CD8-positive, alpha-beta memory T cell (primary cell): Measurements from ENCODE around the gene FAM199X. TPM values are rescaled to one million over a fixed set of nuclear protein-coding genes. Genes with fewer than 3 reads are reported as not detected.

Experiments
- CTCF ChIA-PET: fragments of 350-600 bp; sonication (Branson Sonifier 250); formaldehyde crosslinking; loops from one replicate; lab custom pipeline; 2021; ENCODE audit warnings: antibody characterized with exemption; lab: Charles Lee
- POLR2A ChIA-PET: fragments of 350-600 bp; sonication (Branson Sonifier 250); formaldehyde crosslinking; loops from one replicate; lab custom pipeline; 2021; ENCODE audit warnings: antibody characterized with exemption; lab: Charles Lee
- DNase-seq, 5 donors: peaks; one replicate each; pipeline versions ENCODE4 v3.0.0 to v3.0.0-alpha.2; 2020 to 2022; ENCODE audit warnings: mixed read lengths in 1 of 5
- H3K27ac ChIP-seq: one replicate; pipeline ENCODE4 v1.7.0; 2013; ENCODE audit warnings: low read depth, mild to moderate bottlenecking, low read length, moderate library complexity
- H3K27me3 ChIP-seq: 2 replicates; pipeline ENCODE4 v1.7.0; 2013; ENCODE audit warnings: low read length, mild to moderate bottlenecking; ENCODE audit not compliant: insufficient read depth, poor library complexity, severe bottlenecking
- H3K36me3 ChIP-seq: 2 replicates; pipeline ENCODE4 v1.7.0; 2013; ENCODE audit warnings: mild to moderate bottlenecking, low read length, moderate library complexity; ENCODE audit not compliant: insufficient read depth
- H3K4me1 ChIP-seq: 2 replicates; pipeline ENCODE4 v1.7.0; 2013; ENCODE audit warnings: mild to moderate bottlenecking, low read length, moderate library complexity; ENCODE audit not compliant: insufficient read depth
- H3K4me3 ChIP-seq: 2 replicates; pipeline ENCODE4 v1.7.0; 2013; ENCODE audit warnings: mild to moderate bottlenecking, low read length
- H3K9me3 ChIP-seq: 2 replicates; pipeline ENCODE4 v1.7.0; 2013; ENCODE audit warnings: mild to moderate bottlenecking, low read length
- H3K27ac Mint-ChIP-seq, 8 donors: one replicate each; pipeline ENCODE4 v1.8.0; 2020 to 2021; ENCODE audit warnings: mixed read lengths in 8 of 8, mild to moderate bottlenecking in 6 of 8, inconsistent platforms in 3 of 8, moderate library complexity in 3 of 8
- H3K27me3 Mint-ChIP-seq, 2 donors: one replicate each; pipeline ENCODE4 v1.8.0; 2020 to 2021; ENCODE audit warnings: mixed read lengths in 2 of 2, mild to moderate bottlenecking in 1 of 2, moderate library complexity in 1 of 2
- H3K36me3 Mint-ChIP-seq, 3 donors: one replicate each; pipeline ENCODE4 v1.8.0; 2020 to 2021; ENCODE audit warnings: mixed read lengths in 3 of 3, inconsistent platforms in 1 of 3, mild to moderate bottlenecking in 1 of 3
- H3K4me1 Mint-ChIP-seq, 3 donors: one replicate each; pipeline ENCODE4 v1.8.0; 2020 to 2021; ENCODE audit warnings: mixed read lengths in 3 of 3, inconsistent platforms in 1 of 3, mild to moderate bottlenecking in 1 of 3
- H3K4me3 Mint-ChIP-seq, 7 donors: one replicate each; pipeline ENCODE4 v1.8.0; 2020 to 2021; ENCODE audit warnings: mixed read lengths in 7 of 7, mild to moderate bottlenecking in 6 of 7, moderate library complexity in 4 of 7, inconsistent platforms in 2 of 7
- H3K9me3 Mint-ChIP-seq, 5 donors: one replicate each; pipeline ENCODE4 v1.8.0; 2020 to 2022; ENCODE audit warnings: mixed read lengths in 5 of 5, mild to moderate bottlenecking in 3 of 5, moderate library complexity in 2 of 5, inconsistent platforms in 1 of 5
- polyA plus RNA-seq: library from polyadenylated mRNA; unstranded; fragments of 300-500 nt; fragmentation: Illumina TruSeq; gene quantifications from one replicate; pipeline ENCODE4 v1.2.3, GENCODE V29; 2021
- total RNA-seq, 2 experiments: library from RNA; stranded (reverse); gene quantifications; one replicate each; pipeline ENCODE4 v1.2.3, GENCODE V29; 2021

FAM199X gene
- 10 to 100 TPM; 10.2 to 10.7 TPM for total RNA-seq
- 8.6 TPM for polyA plus RNA-seq

GRCh38 chrX:104165894-104166734 is at the start of gene FAM199X:
TSS of gene FAM199X (plus strand) at chrX:104166453. CDS start at chrX:104166786, 333 bp downstream.
- CTCF ChIA-PET: interaction anchor here (0.6 to 2.1 kb wide), 6 partner anchors 8 to 67 kb away, joined by 3 to 14 read pairs (median 4); partner anchors contain the start of gene SLC25A53
- H3K27ac ChIP-seq: peak within 1 kb of the TSS; percentile 51
- no peaks in the 10 kb centered on the region for H3K27me3 ChIP-seq
- H3K9me3 ChIP-seq: no peaks in the 10 kb centered on the region
- Mint-ChIP-seq H3K36me3 (peaks cover 0 to 5% (median 0%) of the 10 kb centered on the region in 3 donors), H3K4me1 (peaks cover 33 to 48% (median 44%) of the 10 kb centered on the region in 3 donors), H3K4me3 (peak within 1 kb of the TSS; percentile 79 to 96 (median 86)), H3K27ac (peak within 1 kb of the TSS; percentile 77 to 97 (median 92)), H3K9me3 (no peaks in the 10 kb centered on the region), H3K27me3 (peaks cover 0 to 2% of the 10 kb centered on the region in 2 donors)
- peak; percentile 75 to 89 (median 82) for DNase-seq
- POLR2A ChIA-PET: interaction anchor here (2.4 kb wide), 1 partner anchor 9 kb away, joined by 19 read pairs; the partner anchor contains the start of gene SLC25A53
- H3K4me1 ChIP-seq: peaks cover 20% of the 10 kb centered on the region
- H3K36me3 ChIP-seq: no peaks in the 10 kb centered on the region
- H3K4me3 ChIP-seq: peak within 1 kb of the TSS; percentile 66

- Mint-ChIP-seq H3K36me3 (peaks cover 0 to 2% (median 0%) of the 10 kb centered on the region in 3 donors), H3K9me3 (no peaks in the 10 kb centered on the region), H3K27me3 (peaks cover 0 to 12% of the 10 kb centered on the region in 2 donors), H3K4me1 (peaks cover 18 to 37% (median 21%) of the 10 kb centered on the region in 3 donors), H3K4me3 (peak overlapping the region in 1 of 7 donors; percentile 27), H3K27ac (peak overlapping the region in 3 of 8 donors; percentile 11 to 67 (median 33))
- ChIA-PET CTCF (no interaction called here), POLR2A (no interaction called here)
- no peak overlapping the region for H3K27ac ChIP-seq
- no peaks in the 10 kb centered on the region for H3K36me3 ChIP-seq
- no peaks in the 10 kb centered on the region for H3K9me3 ChIP-seq
- no peak overlapping the region for H3K4me3 ChIP-seq
- no peaks in the 10 kb centered on the region for H3K27me3 ChIP-seq
- no peak for DNase-seq
- H3K4me1 ChIP-seq: peaks cover 11% of the 10 kb centered on the region
Measured at GRCh38 chrX:104117759-104118158, 48.5 kb upstream of the FAM199X start.

- ChIA-PET CTCF (no interaction called here), POLR2A (no interaction called here)
- Mint-ChIP-seq H3K4me3 (no peak overlapping the region), H3K36me3 (peaks cover 0 to 2% (median 0%) of the 10 kb centered on the region in 3 donors), H3K27me3 (peaks cover 0 to 8% of the 10 kb centered on the region in 2 donors), H3K4me1 (peaks cover 18 to 39% (median 23%) of the 10 kb centered on the region in 3 donors), H3K9me3 (no peaks in the 10 kb centered on the region), H3K27ac (peak overlapping the region in 1 of 8 donors; percentile 27)
- no peak for DNase-seq
- H3K4me1 ChIP-seq: peaks cover 16% of the 10 kb centered on the region
- no peaks in the 10 kb centered on the region for H3K36me3 ChIP-seq
- H3K27me3 ChIP-seq: no peaks in the 10 kb centered on the region
- no peak overlapping the region for H3K27ac ChIP-seq
- no peak overlapping the region for H3K4me3 ChIP-seq
- no peaks in the 10 kb centered on the region for H3K9me3 ChIP-seq
Measured at GRCh38 chrX:104118765-104119164, 47.5 kb upstream of the FAM199X start.

GRCh38 chrX:104122829-104123228 is 43.4 kb upstream of the FAM199X start:
- CTCF ChIA-PET: interaction anchor here (0.9 to 1.8 kb wide), 3 partner anchors 10 to 205 kb away, joined by 3 to 11 read pairs (median 5); partner anchors contain the start of gene ZCCHC18
- peak in 1 of 5 donors; percentile 38 for DNase-seq
- POLR2A ChIA-PET: interaction anchor here (1.6 kb wide), 1 partner anchor 10 kb away, joined by 7 read pairs; the partner anchor contains the start of gene ZCCHC18
- no peaks in the 10 kb centered on the region for H3K9me3 ChIP-seq
- Mint-ChIP-seq H3K27ac (peak overlapping the region in 7 of 8 donors; percentile 59 to 90 (median 79)), H3K4me1 (peaks cover 14 to 29% (median 19%) of the 10 kb centered on the region in 3 donors), H3K27me3 (peaks cover 0 to 6% of the 10 kb centered on the region in 2 donors), H3K4me3 (peak overlapping the region in 4 of 7 donors; percentile 42 to 55 (median 50)), H3K9me3 (no peaks in the 10 kb centered on the region), H3K36me3 (peaks cover 0 to 15% (median 0%) of the 10 kb centered on the region in 3 donors)
- H3K4me1 ChIP-seq: peaks cover 15% of the 10 kb centered on the region
- H3K27me3 ChIP-seq: no peaks in the 10 kb centered on the region
- H3K36me3 ChIP-seq: no peaks in the 10 kb centered on the region
- H3K27ac ChIP-seq: no peak overlapping the region
- H3K4me3 ChIP-seq: no peak overlapping the region

- H3K9me3 ChIP-seq: no peaks in the 10 kb centered on the region
- no peak overlapping the region for H3K4me3 ChIP-seq
- peaks cover 0 to 9% of the 10 kb centered on the region in 2 donors for H3K27me3 Mint-ChIP-seq
- peaks cover 14 to 24% (median 19%) of the 10 kb centered on the region in 3 donors for H3K4me1 Mint-ChIP-seq
- H3K27me3 ChIP-seq: no peaks in the 10 kb centered on the region
- peaks cover 0 to 44% (median 0%) of the 10 kb centered on the region in 3 donors for H3K36me3 Mint-ChIP-seq
- H3K27ac ChIP-seq: no peak overlapping the region
- no peaks in the 10 kb centered on the region for H3K36me3 ChIP-seq
- CTCF ChIA-PET: no interaction called here
- H3K27ac Mint-ChIP-seq: no peak overlapping the region
- H3K4me3 Mint-ChIP-seq: no peak overlapping the region
- DNase-seq: no peak
- H3K4me1 ChIP-seq: peaks cover 15% of the 10 kb centered on the region
- POLR2A ChIA-PET: no interaction called here
- H3K9me3 Mint-ChIP-seq: no peaks in the 10 kb centered on the region
Measured at GRCh38 chrX:104126856-104127255, 39.4 kb upstream of the FAM199X start.

- H3K4me1 Mint-ChIP-seq: peaks cover 16 to 22% (median 17%) of the 10 kb centered on the region in 3 donors
- no peak overlapping the region for H3K27ac ChIP-seq
- no peak overlapping the region for H3K4me3 Mint-ChIP-seq
- no peaks in the 10 kb centered on the region for H3K27me3 ChIP-seq
- H3K36me3 ChIP-seq: no peaks in the 10 kb centered on the region
- H3K27me3 Mint-ChIP-seq: peaks cover 0 to 10% of the 10 kb centered on the region in 2 donors
- H3K4me1 ChIP-seq: peaks cover 10% of the 10 kb centered on the region
- POLR2A ChIA-PET: no interaction called here
- no peak overlapping the region for H3K4me3 ChIP-seq
- no peaks in the 10 kb centered on the region for H3K9me3 ChIP-seq
- H3K36me3 Mint-ChIP-seq: peaks cover 0 to 39% (median 0%) of the 10 kb centered on the region in 3 donors
- DNase-seq: no peak
- H3K27ac Mint-ChIP-seq: peak overlapping the region in 1 of 8 donors; percentile 38
- no peaks in the 10 kb centered on the region for H3K9me3 Mint-ChIP-seq
- CTCF ChIA-PET: no interaction called here
Measured at GRCh38 chrX:104130808-104131207, 35.4 kb upstream of the FAM199X start.

GRCh38 chrX:104134583-104135261 is 31.5 kb upstream of the FAM199X start:
- Mint-ChIP-seq H3K4me3 (peak overlapping the region in 1 of 7 donors; percentile 16), H3K27ac (peak overlapping the region in 5 of 8 donors; percentile 9 to 66 (median 15)), H3K4me1 (peaks cover 22 to 34% (median 30%) of the 10 kb centered on the region in 3 donors), H3K36me3 (peaks cover 0 to 27% (median 0%) of the 10 kb centered on the region in 3 donors), H3K27me3 (peaks cover 0 to 7% of the 10 kb centered on the region in 2 donors), H3K9me3 (no peaks in the 10 kb centered on the region)
- H3K27me3 ChIP-seq: no peaks in the 10 kb centered on the region
- H3K4me1 ChIP-seq: peaks cover 13% of the 10 kb centered on the region
- H3K36me3 ChIP-seq: no peaks in the 10 kb centered on the region
- no peak overlapping the region for H3K4me3 ChIP-seq
- no peak overlapping the region for H3K27ac ChIP-seq
- CTCF ChIA-PET: no interaction called here
- H3K9me3 ChIP-seq: no peaks in the 10 kb centered on the region
- no peak for DNase-seq
- POLR2A ChIA-PET: no interaction called here
